Left ventricle myocardium inferior (tissue), 1 donor: ENCODE results near the gene GMPPB. TPM values are rescaled to one million over a fixed set of nuclear protein-coding genes. Genes with fewer than 3 reads are reported as not detected.

Source experiments
- DNase-seq: peaks from one replicate; pipeline ENCODE4 v3.0.0-alpha.2; 2020
- H3K27ac ChIP-seq: fragments of 200-600 bp; replicated peaks from 2 replicates; pipeline ENCODE4 v1.8.0; 2021
- H3K27me3 ChIP-seq: fragments of 200-600 bp; 2 replicates; pipeline ENCODE4 v1.8.0; 2021; ENCODE audit warnings: low read depth
- H3K36me3 ChIP-seq: fragments of 200-600 bp; 2 replicates; pipeline ENCODE4 v1.8.0; 2021
- H3K4me1 ChIP-seq: fragments of 200-600 bp; 2 replicates; pipeline ENCODE4 v1.8.0; 2021
- H3K4me3 ChIP-seq: fragments of 200-600 bp; 2 replicates; pipeline ENCODE4 v1.8.0; 2021; ENCODE audit warnings: mild to moderate bottlenecking, moderate library complexity
- H3K9me3 ChIP-seq: fragments of 200-600 bp; replicated peaks from 2 replicates; pipeline ENCODE4 v1.8.0; 2021
- intact Hi-C: fragments of 100-400 bp; cut with micrococcal nuclease; formaldehyde crosslinking; loops from one replicate; pipeline ENCODE4 v1.11.0; 2022
- total RNA-seq: library from RNA; stranded (reverse); fragmentation: NEBNext Ultra II Directional; extraction: Animal tissue kit (Norgen Biotek cat#: 25700); gene quantifications from one replicate; pipeline ENCODE4 v1.2.1, GENCODE V29; 2021
- TF ChIP-seq, protein P1 (sequence below): fragments of 200-600 bp; IDR thresholded peaks from 2 replicates; pipeline ENCODE4 v1.8.0; 2021; ENCODE audit warnings: antibody characterized with exemption, mild to moderate bottlenecking, borderline replicate concordance
- donor health status: DM: no; HTN: yes; CAD: no; lungs with severe emphysema.

GMPPB gene
- total RNA-seq, 1 donor from 2014 or later = 15.1 TPM

DNA sequence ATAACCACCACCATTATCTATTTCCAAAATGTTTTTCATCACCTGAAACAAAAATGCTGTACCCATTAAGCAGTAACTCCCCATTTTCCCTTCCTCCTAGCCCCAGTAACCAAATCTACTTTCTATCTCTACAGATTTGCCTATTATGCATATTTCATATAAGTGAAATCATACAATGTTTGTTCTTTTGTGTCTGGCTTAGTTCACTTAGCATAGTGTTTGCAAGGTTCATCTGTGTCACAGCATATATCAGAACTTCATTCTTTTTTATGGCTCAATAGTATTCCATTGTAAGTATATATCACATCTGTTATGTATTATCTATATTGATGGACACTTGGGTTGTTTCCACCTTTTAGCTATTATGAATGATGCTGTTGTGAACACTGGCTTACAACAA, 16.7 kb upstream of the GMPPB start:
- Histone ChIP-seq H3K4me1 (no peaks in the 10 kb centered on the region), H3K27ac (no peak overlapping the region), H3K9me3 (no peaks in the 10 kb centered on the region), H3K4me3 (no peak overlapping the region), H3K36me3 (peaks cover 39% of the 10 kb centered on the region), H3K27me3 (no peaks in the 10 kb centered on the region)
- intact Hi-C loops = no loop called here
- DNase-seq = no peak
- TF ChIP-seq, protein P1, sequence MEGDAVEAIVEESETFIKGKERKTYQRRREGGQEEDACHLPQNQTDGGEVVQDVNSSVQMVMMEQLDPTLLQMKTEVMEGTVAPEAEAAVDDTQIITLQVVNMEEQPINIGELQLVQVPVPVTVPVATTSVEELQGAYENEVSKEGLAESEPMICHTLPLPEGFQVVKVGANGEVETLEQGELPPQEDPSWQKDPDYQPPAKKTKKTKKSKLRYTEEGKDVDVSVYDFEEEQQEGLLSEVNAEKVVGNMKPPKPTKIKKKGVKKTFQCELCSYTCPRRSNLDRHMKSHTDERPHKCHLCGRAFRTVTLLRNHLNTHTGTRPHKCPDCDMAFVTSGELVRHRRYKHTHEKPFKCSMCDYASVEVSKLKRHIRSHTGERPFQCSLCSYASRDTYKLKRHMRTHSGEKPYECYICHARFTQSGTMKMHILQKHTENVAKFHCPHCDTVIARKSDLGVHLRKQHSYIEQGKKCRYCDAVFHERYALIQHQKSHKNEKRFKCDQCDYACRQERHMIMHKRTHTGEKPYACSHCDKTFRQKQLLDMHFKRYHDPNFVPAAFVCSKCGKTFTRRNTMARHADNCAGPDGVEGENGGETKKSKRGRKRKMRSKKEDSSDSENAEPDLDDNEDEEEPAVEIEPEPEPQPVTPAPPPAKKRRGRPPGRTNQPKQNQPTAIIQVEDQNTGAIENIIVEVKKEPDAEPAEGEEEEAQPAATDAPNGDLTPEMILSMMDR = no peak

DNA sequence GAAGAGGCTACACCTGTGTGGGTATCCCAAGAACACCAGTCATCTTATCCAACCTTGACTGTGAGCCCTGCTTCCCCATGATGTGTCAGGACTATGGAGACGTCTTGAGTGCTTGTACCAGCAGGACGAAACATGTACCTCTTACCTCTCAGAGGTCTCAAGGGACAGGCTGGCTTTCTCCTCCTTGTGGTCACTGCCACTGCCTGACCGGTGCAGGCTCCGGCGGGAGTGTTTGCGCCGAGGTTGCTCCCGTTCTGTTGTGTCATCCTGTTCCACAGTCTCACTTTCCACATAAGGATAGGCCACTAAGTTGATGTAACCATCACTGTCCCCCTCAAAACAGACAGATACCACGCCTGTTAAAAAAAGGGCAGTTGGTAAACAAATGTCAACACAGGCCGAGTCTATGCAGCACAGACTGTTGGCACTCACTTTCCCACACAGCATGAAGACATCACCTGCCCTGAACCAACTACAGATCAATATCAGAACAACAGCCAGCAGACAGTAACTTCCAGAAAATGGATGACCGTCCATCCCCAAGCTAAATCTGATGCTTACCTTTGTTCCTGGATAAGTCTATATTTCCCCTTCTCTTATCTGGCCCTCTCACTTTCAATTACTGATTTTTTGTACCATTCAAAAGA, 14.4 kb upstream of the GMPPB start:
- DNase-seq = no peak
- Histone ChIP-seq H3K4me3 (no peak overlapping the region), H3K27ac (no peak overlapping the region), H3K27me3 (no peaks in the 10 kb centered on the region), H3K4me1 (peaks cover 6% of the 10 kb centered on the region), H3K36me3 (peaks cover 60% of the 10 kb centered on the region), H3K9me3 (no peaks in the 10 kb centered on the region)
- intact Hi-C loops = no loop called here
- TF ChIP-seq, protein P1 = no peak

DNA sequence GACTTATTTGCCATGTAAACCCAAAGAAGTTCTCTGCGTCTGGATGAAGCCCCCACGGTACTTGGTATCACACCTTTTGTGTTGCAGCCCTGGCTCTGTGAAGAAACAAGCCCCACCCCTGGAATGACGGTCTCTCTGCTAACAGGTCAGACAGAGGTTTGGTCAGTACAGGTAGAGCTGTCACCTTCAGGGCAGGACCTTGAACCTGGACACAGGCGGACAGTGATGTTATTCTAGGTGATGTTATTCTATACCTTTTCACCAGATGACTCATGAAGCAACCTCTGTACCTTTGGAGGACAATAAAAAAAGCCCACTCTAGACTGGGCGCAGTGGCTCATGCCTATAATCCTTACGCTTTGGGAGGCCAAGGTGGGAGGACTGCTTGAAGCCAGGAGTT, 11.0 kb upstream of the GMPPB start:
- no peaks in the 10 kb centered on the region for H3K27me3 ChIP-seq
- intact Hi-C loops = no loop called here
- H3K27ac ChIP-seq = no peak overlapping the region
- peaks cover 87% of the 10 kb centered on the region for H3K36me3 ChIP-seq
- peaks cover 6% of the 10 kb centered on the region for H3K4me1 ChIP-seq
- no peak for DNase-seq
- no peak overlapping the region for H3K4me3 ChIP-seq
- H3K9me3 ChIP-seq = no peaks in the 10 kb centered on the region
- TF ChIP-seq, protein P1 = no peak

DNA sequence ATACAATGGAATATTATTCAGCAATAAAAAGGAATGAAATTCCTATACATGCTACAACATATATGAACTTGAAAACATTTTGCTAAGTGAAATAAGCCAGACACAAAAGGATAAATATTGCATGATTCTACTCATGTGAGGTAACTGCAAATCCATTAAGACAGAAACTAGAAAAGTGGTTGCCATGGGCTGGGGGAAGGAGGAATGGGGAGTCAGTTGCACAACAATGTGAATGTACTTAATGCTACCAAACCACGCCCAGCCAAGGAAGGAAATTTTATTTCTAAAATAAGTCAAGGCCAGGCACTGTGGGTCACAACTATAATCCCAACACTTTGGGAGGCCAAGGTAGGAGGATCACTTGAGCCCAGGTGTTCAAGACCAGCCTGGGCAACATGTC, 9.8 kb upstream of the GMPPB start:
- intact Hi-C loops = no loop called here
- Histone ChIP-seq H3K27me3 (no peaks in the 10 kb centered on the region), H3K27ac (no peak overlapping the region), H3K4me1 (peaks cover 6% of the 10 kb centered on the region), H3K9me3 (no peaks in the 10 kb centered on the region), H3K36me3 (peaks cover 92% of the 10 kb centered on the region), H3K4me3 (no peak overlapping the region)
- TF ChIP-seq, protein P1 = no peak
- no peak for DNase-seq

DNA sequence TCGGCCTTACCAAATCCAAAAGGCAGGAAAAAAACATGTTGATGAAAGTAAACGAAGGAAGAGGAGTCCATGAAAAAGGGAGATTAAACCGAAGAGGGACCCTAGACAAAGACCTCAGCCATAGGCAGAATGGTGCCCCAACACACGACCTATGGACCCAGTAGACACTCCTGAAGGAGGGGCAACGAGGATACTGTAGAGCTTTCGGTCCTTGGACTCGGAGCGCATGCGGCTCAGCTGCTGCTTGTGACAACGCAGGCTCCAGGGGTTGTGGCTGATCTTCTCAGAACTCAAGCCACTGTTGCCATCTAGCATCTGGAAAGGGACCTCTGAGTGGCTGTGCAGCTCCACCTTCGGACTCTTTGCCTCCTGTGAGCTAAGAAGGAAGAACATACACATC, 8.8 kb upstream of the GMPPB start:
- DNase-seq = no peak
- peaks cover 6% of the 10 kb centered on the region for H3K4me1 ChIP-seq
- no peak overlapping the region for H3K27ac ChIP-seq
- no peaks in the 10 kb centered on the region for H3K27me3 ChIP-seq
- peaks cover 91% of the 10 kb centered on the region for H3K36me3 ChIP-seq
- no peak overlapping the region for H3K4me3 ChIP-seq
- TF ChIP-seq, protein P1 = no peak
- intact Hi-C loops = no loop called here
- H3K9me3 ChIP-seq = no peaks in the 10 kb centered on the region
